C4-2B (cell line): Measurements from ENCODE around the gene VGLL4.
"Not testable (repeated sequence)": the region's sequence is repeated elsewhere in the genome, so short reads cannot be mapped to it uniquely, and the experiment has no call there.

Experiments
- H3K27ac ChIP-seq: fragments of 450-650 bp; 2 replicates; pipeline ENCODE4 v1.5.1; 2017
- ZFX ChIP-seq: fragments of 450-650 bp; IDR thresholded peaks from 2 replicates; pipeline ENCODE4 v1.6.1; 2017
- TF ChIP-seq, protein P1 (sequence below): fragments of 450-650 bp; conservative IDR thresholded peaks from 2 replicates; pipeline ENCODE4 v1.5.1; 2017; ENCODE audit warnings: mild to moderate bottlenecking

VGLL4 gene

DNA sequence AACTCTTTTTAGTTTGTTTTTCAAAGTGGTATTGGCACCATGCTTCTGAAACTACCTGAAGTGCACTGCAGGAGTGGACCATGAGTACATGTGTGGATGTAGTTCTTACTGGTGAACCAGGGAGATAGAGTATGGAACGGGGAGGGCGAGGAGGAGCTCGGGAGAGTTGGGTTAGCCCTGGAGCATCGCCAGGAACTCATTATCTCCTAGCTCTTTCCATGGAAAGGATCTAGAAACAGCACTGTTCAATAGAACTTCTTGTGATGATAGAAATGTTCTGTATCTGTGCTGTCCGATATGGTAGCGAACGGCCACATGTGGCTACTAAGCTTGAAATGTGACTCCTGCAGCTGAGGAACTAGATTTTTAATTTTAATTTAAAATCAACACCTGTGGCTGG, 47.3 kb downstream of the VGLL4 start:
- H3K27ac ChIP-seq, result no peak overlapping the region
- no peak for TF ChIP-seq ZFX
- TF ChIP-seq, protein P1, sequence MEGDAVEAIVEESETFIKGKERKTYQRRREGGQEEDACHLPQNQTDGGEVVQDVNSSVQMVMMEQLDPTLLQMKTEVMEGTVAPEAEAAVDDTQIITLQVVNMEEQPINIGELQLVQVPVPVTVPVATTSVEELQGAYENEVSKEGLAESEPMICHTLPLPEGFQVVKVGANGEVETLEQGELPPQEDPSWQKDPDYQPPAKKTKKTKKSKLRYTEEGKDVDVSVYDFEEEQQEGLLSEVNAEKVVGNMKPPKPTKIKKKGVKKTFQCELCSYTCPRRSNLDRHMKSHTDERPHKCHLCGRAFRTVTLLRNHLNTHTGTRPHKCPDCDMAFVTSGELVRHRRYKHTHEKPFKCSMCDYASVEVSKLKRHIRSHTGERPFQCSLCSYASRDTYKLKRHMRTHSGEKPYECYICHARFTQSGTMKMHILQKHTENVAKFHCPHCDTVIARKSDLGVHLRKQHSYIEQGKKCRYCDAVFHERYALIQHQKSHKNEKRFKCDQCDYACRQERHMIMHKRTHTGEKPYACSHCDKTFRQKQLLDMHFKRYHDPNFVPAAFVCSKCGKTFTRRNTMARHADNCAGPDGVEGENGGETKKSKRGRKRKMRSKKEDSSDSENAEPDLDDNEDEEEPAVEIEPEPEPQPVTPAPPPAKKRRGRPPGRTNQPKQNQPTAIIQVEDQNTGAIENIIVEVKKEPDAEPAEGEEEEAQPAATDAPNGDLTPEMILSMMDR, result no peak

DNA sequence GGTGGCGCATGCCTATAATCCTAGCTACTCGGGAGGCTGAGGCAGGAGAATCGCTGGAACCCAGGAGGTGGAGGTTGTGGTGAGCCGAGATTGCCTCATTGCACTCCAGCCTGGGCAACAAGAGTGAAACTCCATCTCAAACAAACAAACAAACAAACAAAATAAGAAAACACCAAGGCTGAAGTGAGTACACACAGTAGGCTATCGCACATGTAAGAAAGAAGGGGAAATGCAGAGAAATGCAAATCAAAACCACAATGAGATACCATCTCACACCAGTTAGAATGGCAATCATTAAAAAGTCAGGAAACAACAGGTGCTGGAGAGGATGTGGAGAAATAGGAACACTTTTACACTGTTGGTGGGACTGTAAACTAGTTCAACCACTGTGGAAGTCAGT, 48.7 kb downstream of the VGLL4 start:
- H3K27ac ChIP-seq, result not testable (repeated sequence)

DNA sequence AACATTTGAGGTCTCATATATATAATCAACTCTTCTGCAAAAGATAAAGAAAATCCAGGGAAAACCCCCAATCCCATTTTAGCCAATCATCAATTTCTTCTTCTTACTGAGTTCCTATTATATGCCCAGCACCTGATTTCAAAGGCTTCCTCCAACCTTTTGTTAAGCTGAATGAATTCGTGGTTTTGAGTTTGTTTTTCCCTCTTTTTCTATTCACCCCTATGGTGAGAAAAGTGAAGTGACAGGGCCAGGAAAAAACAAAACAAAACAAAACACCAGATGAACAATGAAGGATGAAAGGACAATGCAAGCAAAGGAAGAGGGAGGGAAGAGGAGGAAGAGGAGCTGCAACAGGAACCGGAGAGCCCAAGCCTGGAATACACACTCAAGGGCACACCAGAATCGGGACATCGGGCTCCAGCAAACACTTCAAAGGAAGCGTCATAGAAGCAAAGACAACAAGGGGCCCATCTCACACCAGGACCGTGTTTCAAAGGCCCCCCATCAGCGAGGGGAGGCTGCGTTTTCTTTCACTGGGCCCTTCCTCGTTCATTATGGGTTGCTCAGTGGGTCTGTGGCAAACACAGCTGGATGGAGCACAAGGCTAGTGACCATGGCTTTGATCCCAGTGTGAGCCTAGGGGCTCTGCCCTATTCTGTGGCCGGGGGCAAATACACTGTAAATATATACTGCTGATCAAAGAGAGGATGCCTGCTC, 50.2 kb downstream of the VGLL4 start:
- no peak overlapping the region for H3K27ac ChIP-seq
- TF ChIP-seq ZFX, result no peak
- TF ChIP-seq, protein P1, result no peak

DNA sequence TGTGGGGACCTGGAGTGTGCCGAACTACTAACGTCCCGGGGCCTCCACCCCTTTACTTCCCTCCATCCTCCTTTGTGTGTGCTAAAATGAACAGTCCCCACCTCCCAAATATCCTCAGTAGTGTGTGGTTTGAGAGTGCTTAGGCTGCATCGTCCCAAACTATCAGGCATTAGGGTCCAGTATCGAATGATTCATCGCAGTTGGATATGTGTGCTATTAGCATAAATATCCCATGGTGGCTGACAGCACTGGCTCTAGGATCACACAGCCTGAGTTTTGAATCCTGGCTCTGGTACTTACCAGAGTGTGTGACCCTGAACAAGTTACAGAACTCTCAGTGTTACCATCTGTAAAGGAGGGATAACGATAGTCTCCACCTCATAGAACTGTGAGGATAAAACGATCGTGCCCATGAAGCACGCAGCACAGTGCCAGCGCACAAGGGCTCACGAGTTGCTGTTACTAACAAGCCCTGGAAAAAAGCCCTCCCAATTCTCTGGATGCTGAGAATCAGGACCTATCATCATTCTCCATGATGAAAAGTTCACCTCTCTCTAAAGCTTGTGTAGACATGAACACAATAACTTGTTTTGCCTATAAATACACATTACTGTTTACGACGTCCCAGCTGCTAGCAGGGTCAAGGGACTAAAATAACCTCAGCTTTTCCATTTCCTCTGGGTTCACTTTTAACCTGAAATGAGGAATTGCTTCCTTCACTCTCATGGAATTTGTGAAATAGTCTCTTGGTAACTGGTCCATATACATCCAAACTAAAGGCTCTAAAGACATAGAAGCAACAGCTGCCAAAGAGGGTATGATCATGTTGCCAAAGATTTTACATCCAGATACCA, 51.0 kb downstream of the VGLL4 start:
- 0 out of 2 replicates have a peak overlapping the region, but pooled peaks have one; percentile 1 for H3K27ac ChIP-seq
- no peak for TF ChIP-seq ZFX
- TF ChIP-seq, protein P1, result no peak

DNA sequence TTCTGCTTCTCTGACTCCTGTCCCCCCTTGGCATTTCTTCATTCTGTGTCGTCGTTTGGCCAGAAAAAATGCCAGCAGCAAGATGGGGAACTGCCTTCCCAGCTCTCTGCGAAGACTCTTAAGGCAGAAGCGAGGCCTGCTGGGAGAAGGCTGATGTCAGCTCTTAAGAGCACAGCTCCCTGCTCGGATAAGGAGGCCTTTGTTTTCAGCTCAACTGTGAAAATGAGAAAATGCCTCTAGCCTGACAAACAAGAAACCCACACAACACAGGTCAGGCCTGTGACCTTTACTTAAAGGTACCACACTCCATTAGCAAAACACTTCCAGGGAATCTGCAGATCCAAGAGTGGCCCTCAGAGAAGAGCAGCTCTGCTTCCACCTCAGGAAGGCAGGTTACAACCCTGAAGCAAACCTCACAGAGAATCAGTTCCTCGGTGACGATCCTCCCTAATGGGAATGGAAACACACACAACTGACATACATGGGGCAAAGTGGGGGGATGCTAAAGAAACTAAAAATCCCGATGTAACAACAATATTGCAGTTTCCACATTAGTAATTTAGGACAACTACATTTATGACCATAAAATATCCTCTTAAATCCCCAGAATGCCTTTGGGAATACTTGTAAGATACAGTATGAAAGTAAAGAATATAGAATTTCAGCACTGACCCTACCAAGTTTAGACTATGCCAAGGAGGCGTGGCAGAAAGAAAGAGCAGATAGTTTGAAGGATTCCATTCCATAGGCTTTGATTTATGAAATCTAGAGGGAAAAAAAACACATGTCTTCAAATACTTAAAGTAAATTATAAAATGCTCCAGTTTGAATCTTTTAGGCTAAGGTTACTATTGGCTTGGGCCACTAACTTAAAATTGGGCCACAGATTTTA, 52.1 kb downstream of the VGLL4 start:
- no peak for TF ChIP-seq ZFX
- TF ChIP-seq, protein P1, result no peak
- H3K27ac ChIP-seq, result peak overlapping the region; percentile 51

DNA sequence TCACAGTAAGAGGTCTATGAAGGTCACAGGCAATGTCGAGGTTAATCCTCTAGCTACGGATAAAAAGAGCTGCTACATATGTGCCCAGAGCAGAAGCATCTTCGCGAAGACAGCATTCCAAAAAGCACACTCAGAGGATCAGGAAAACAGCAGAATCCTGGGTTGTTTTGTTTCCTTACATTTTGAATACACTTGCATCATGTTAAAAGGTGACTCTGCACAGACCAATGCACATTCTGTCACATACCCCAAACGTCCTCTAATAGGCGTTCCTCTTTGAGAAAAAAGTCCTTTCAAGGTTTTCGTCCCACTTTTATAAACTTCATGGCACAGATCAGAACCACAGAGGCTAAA, 52.7 kb downstream of the VGLL4 start:
- H3K27ac ChIP-seq, result peak overlapping the region; percentile 51
- TF ChIP-seq, protein P1, result no peak
- TF ChIP-seq ZFX, result no peak

DNA sequence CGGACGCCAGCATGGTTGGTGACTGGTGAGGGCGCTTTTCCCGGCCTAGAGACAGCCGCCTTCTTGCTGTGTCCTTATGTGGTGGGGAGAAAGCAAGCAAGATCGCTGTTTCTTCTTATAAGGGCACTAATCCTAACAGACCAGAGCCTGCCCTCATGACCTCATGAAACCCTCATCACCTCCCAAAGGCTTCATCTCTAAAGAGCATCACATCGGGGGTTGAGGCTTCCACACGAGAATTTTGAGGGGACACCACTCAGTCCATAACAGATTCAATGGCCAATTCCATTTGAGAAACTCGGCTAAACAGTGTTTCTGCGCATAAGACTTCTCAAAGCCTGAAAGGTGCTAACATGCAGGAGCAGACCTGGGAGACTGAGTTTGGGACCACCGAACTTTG, 54.0 kb downstream of the VGLL4 start:
- peak overlapping the region; percentile 14; the same call in 1 of the 2 replicates for H3K27ac ChIP-seq
- TF ChIP-seq, protein P1, result no peak
- TF ChIP-seq ZFX, result no peak
